Activated naive CD8-positive, alpha-beta T cell treated with anti-CD3 and anti-CD28 coated beads, Interleukin-2, amount 50 U/mL, for 24 hours (primary cell): ENCODE data around the gene AFF3.

Source experiments
- ATAC-seq: fragments of 150-1000 bp; cut with Tn5 transposase; one replicate; pipeline ENCODE4 v1.10.0; 2021
- DNase-seq: peaks from one replicate; pipeline ENCODE4 v3.0.0; 2021
- H3K27ac Mint-ChIP-seq: one replicate; pipeline ENCODE4 v1.8.0; 2021; ENCODE audit warnings: mild to moderate bottlenecking, mixed read lengths
- H3K27me3 Mint-ChIP-seq: one replicate; pipeline ENCODE4 v1.8.0; 2021; ENCODE audit warnings: mixed read lengths
- H3K36me3 Mint-ChIP-seq: one replicate; pipeline ENCODE4 v1.8.0; 2021; ENCODE audit warnings: low read depth, mixed read lengths
- H3K4me1 Mint-ChIP-seq: one replicate; pipeline ENCODE4 v1.8.0; 2021; ENCODE audit warnings: mixed read lengths
- H3K4me3 Mint-ChIP-seq: one replicate; pipeline ENCODE4 v1.8.0; 2021; ENCODE audit warnings: mild to moderate bottlenecking, moderate library complexity, mixed read lengths
- H3K9me3 Mint-ChIP-seq: one replicate; pipeline ENCODE4 v1.8.0; 2021; ENCODE audit warnings: mixed read lengths

AFF3 gene

GRCh38 chr2:99821572-99821971 lies 320.8 kb downstream of the AFF3 start:
- ATAC-seq (no peak), DNase-seq (no peak)
- H3K9me3 Mint-ChIP-seq, result no peaks in the 10 kb centered on the region
- no peak overlapping the region for H3K27ac Mint-ChIP-seq
- peaks cover 2% of the 10 kb centered on the region for H3K27me3 Mint-ChIP-seq
- H3K4me3 Mint-ChIP-seq, result no peak overlapping the region
- H3K36me3 Mint-ChIP-seq, result no peaks in the 10 kb centered on the region
- no peaks in the 10 kb centered on the region for H3K4me1 Mint-ChIP-seq

DNA sequence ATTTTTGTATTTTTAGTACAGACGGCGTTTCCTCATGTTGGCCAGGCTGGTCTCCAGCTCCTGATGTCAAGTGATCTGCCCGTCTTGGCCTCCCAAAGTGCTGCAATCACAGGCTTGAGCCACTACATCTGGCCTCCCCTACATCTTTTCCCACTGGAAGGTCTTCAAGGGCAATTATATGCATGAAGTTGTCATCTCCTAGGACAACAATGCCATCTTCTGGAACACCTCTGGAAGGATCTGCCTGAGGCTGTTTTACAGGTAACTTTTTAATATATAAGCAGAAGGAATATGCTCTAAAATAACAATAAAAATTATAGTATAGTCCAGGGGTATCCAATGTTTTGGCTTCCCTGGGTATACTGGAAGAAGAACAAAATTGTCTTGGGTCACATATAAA lies 321.4 kb downstream of the AFF3 start:
- Mint-ChIP-seq H3K9me3 (no peaks in the 10 kb centered on the region), H3K27me3 (no peaks in the 10 kb centered on the region), H3K27ac (no peak overlapping the region), H3K36me3 (no peaks in the 10 kb centered on the region), H3K4me1 (no peaks in the 10 kb centered on the region), H3K4me3 (no peak overlapping the region)
- ATAC-seq (no peak), DNase-seq (no peak)

DNA sequence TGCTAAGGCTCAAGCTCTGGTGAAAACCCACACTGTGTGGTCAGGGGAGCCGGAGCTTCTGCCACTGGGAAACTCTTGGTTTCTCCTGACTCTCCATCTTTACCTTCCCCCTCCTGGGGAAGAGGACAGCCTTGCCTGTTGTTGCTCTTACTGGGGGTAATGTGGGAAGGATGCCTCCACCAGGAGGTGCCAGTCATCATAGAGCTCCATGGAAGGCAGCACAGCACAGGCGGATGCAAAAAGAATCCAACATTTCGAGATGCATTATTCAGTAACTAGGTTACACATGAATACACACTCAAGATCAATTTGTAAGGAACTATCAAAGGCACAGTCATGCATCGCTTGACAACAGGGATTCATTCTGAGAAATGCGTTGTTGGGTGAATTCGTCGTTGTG lies 322.6 kb downstream of the AFF3 start:
- DNase-seq (no peak), ATAC-seq (no peak)
- Mint-ChIP-seq H3K4me1 (no peaks in the 10 kb centered on the region), H3K4me3 (no peak overlapping the region), H3K27me3 (no peaks in the 10 kb centered on the region), H3K27ac (no peak overlapping the region), H3K9me3 (no peaks in the 10 kb centered on the region), H3K36me3 (no peaks in the 10 kb centered on the region)

DNA sequence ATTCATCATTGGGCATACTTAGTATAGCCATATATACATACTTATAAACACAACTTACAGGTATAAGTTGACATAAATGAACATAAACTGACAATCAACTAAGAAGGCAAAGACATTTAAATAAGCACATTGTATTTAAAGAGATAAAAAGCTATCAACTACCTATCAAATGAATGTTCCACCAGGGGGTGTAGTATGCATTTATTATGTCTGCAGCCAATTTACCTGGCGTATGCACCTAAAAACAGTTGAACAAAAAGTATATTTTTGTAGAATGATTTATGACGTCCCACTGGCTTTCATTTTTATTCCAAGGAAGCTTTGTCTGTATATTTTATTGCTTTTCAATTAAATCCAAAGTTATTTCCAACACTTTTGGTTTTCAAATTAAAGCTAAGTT lies 323.5 kb downstream of the AFF3 start:
- ATAC-seq, result no peak

GRCh38 chr2:99816908-99817307 lies 325.5 kb downstream of the AFF3 start:
- Mint-ChIP-seq H3K4me1 (no peaks in the 10 kb centered on the region), H3K27me3 (peaks cover 2% of the 10 kb centered on the region), H3K36me3 (no peaks in the 10 kb centered on the region), H3K9me3 (no peaks in the 10 kb centered on the region), H3K27ac (no peak overlapping the region), H3K4me3 (no peak overlapping the region)
- ATAC-seq (no peak), DNase-seq (no peak)

More for the DNA sequence above, 323.5 kb downstream of the AFF3 start:
- no peaks in the 10 kb centered on the region for H3K4me1 Mint-ChIP-seq
- H3K4me3 Mint-ChIP-seq, result no peak overlapping the region
- H3K9me3 Mint-ChIP-seq, result no peaks in the 10 kb centered on the region
- H3K36me3 Mint-ChIP-seq, result no peaks in the 10 kb centered on the region
- H3K27me3 Mint-ChIP-seq, result peaks cover 2% of the 10 kb centered on the region
- no peak for DNase-seq
- no peak overlapping the region for H3K27ac Mint-ChIP-seq

DNA sequence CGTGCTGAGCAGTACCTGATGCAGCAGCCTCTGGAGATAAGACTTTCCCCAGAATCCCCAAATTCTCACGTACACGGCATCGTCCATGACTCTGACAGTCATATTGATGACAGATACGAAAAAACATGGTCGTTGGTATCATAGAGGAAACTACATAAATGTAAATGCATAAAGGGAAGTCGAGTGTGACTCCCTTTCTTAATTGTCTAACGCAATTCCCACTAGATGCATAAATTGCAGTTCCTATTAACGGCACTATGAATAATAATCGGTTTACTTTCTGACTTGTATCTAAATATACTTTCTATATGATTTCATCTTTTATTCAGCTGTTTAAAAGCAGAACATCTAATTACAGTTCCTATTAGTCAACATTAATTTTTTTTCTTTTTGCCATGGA lies 330.0 kb downstream of the AFF3 start:
- Mint-ChIP-seq H3K27me3 (peaks cover 2% of the 10 kb centered on the region), H3K4me1 (no peaks in the 10 kb centered on the region), H3K27ac (no peak overlapping the region), H3K36me3 (no peaks in the 10 kb centered on the region), H3K9me3 (no peaks in the 10 kb centered on the region), H3K4me3 (no peak overlapping the region)
- no peak for DNase-seq
- no peak for ATAC-seq

GRCh38 chr2:99811544-99811943 lies 330.8 kb downstream of the AFF3 start:
- ATAC-seq (no peak), DNase-seq (no peak)
- H3K4me3 Mint-ChIP-seq, result no peak overlapping the region
- no peak overlapping the region for H3K27ac Mint-ChIP-seq
- no peaks in the 10 kb centered on the region for H3K9me3 Mint-ChIP-seq
- peaks cover 2% of the 10 kb centered on the region for H3K27me3 Mint-ChIP-seq
- H3K36me3 Mint-ChIP-seq, result no peaks in the 10 kb centered on the region
- H3K4me1 Mint-ChIP-seq, result no peaks in the 10 kb centered on the region

DNA sequence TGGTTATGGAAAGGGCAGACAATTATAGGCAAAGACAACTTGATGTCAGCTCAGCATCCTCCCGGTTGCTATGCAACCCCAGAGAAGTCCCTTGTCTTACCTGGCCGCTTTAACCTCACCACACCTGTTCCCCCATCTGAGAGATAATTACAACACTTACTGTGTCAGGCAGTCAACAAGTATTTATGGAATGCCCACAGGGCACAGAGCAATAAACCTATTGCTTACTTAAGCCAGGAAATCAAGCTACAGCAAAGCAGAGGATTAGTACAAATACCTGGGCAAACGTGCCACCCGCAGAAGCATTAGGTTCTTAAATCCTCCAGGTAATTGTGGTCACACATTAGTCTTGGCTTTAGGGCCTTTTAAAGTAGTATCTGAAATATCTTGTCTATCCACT lies 332.2 kb downstream of the AFF3 start:
- Mint-ChIP-seq H3K4me3 (no peak overlapping the region), H3K27me3 (peaks cover 2% of the 10 kb centered on the region), H3K36me3 (no peaks in the 10 kb centered on the region), H3K4me1 (no peaks in the 10 kb centered on the region), H3K9me3 (no peaks in the 10 kb centered on the region), H3K27ac (no peak overlapping the region)
- ATAC-seq (no peak), DNase-seq (no peak)

GRCh38 chr2:99809259-99809900 lies 333.0 kb downstream of the AFF3 start:
- DNase-seq (no peak), ATAC-seq (no peak)
- no peak overlapping the region for H3K4me3 Mint-ChIP-seq
- H3K27ac Mint-ChIP-seq, result no peak overlapping the region
- no peaks in the 10 kb centered on the region for H3K9me3 Mint-ChIP-seq
- peaks cover 2% of the 10 kb centered on the region for H3K27me3 Mint-ChIP-seq
- no peaks in the 10 kb centered on the region for H3K4me1 Mint-ChIP-seq
- no peaks in the 10 kb centered on the region for H3K36me3 Mint-ChIP-seq

GRCh38 chr2:99808361-99809200 lies 333.8 kb downstream of the AFF3 start:
- peaks cover 2% of the 10 kb centered on the region for H3K27me3 Mint-ChIP-seq
- H3K9me3 Mint-ChIP-seq, result no peaks in the 10 kb centered on the region
- no peaks in the 10 kb centered on the region for H3K4me1 Mint-ChIP-seq
- ATAC-seq, result no peak
- no peak overlapping the region for H3K27ac Mint-ChIP-seq
- DNase-seq, result no peak
- H3K36me3 Mint-ChIP-seq, result no peaks in the 10 kb centered on the region
- H3K4me3 Mint-ChIP-seq, result no peak overlapping the region

GRCh38 chr2:99806758-99807157 lies 335.6 kb downstream of the AFF3 start:
- peaks cover 2% of the 10 kb centered on the region for H3K27me3 Mint-ChIP-seq
- no peaks in the 10 kb centered on the region for H3K36me3 Mint-ChIP-seq
- ATAC-seq (no peak), DNase-seq (no peak)
- no peak overlapping the region for H3K4me3 Mint-ChIP-seq
- no peaks in the 10 kb centered on the region for H3K9me3 Mint-ChIP-seq
- no peak overlapping the region for H3K27ac Mint-ChIP-seq
- no peaks in the 10 kb centered on the region for H3K4me1 Mint-ChIP-seq

DNA sequence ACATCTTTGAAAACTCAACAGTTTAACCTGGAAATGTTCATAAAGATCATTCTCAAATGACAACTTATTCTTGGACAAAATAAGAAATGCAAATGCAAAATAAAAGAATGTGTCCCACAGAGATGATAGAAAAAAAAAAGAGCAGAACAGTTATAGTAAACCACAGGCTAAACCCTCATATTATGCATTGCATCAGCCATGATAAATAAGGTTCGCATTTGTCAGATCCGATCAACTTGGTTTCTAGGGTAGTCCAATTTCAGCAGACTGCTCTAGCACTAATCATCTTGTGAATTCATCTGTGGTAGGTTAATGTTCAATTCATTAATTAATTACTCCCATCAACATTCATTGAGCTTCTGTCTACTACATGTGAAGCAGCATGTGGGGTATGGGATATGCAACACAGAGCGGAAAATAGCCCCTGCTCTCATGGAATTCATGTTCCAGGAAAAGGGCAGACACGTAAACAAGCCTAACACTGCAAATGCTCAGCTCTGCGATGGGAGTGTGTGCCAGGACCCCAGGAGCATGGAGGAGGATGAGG lies 336.4 kb downstream of the AFF3 start:
- H3K4me3 Mint-ChIP-seq, result no peak overlapping the region
- ATAC-seq, result no peak
- peaks cover 2% of the 10 kb centered on the region for H3K27me3 Mint-ChIP-seq
- no peak for DNase-seq
- H3K27ac Mint-ChIP-seq, result no peak overlapping the region
- H3K4me1 Mint-ChIP-seq, result no peaks in the 10 kb centered on the region
- H3K9me3 Mint-ChIP-seq, result no peaks in the 10 kb centered on the region
- H3K36me3 Mint-ChIP-seq, result no peaks in the 10 kb centered on the region

- H3K27me3 Mint-ChIP-seq, result peaks cover 2% of the 10 kb centered on the region
- no peaks in the 10 kb centered on the region for H3K4me1 Mint-ChIP-seq
- H3K4me3 Mint-ChIP-seq, result no peak overlapping the region
- H3K36me3 Mint-ChIP-seq, result no peaks in the 10 kb centered on the region
- no peak for DNase-seq
- no peaks in the 10 kb centered on the region for H3K9me3 Mint-ChIP-seq
- H3K27ac Mint-ChIP-seq, result no peak overlapping the region
- ATAC-seq, result no peak
Observed at GRCh38 chr2:99803846-99804245, 338.5 kb downstream of the AFF3 start.

- Mint-ChIP-seq H3K27me3 (peaks cover 2% of the 10 kb centered on the region), H3K36me3 (peaks cover under 1% of the 10 kb centered on the region), H3K4me3 (no peak overlapping the region), H3K27ac (no peak overlapping the region), H3K9me3 (peaks cover 4% of the 10 kb centered on the region), H3K4me1 (no peaks in the 10 kb centered on the region)
- no peak for ATAC-seq
- no peak for DNase-seq
Observed at GRCh38 chr2:99802734-99803133, 339.7 kb downstream of the AFF3 start.

- H3K27ac Mint-ChIP-seq, result no peak overlapping the region
- H3K36me3 Mint-ChIP-seq, result peaks cover 9% of the 10 kb centered on the region
- no peak overlapping the region for H3K4me3 Mint-ChIP-seq
- H3K4me1 Mint-ChIP-seq, result no peaks in the 10 kb centered on the region
- ATAC-seq, result no peak
- H3K27me3 Mint-ChIP-seq, result peaks cover 5% of the 10 kb centered on the region
- peaks cover 17% of the 10 kb centered on the region for H3K9me3 Mint-ChIP-seq
- no peak for DNase-seq
Observed at GRCh38 chr2:99801327-99801901, 341.0 kb downstream of the AFF3 start.
